Right cardiac atrium (tissue), 5 donors: ENCODE measurements around the gene OCA2. TPM values are rescaled to one million over a fixed set of nuclear protein-coding genes. Genes with fewer than 3 reads are reported as not detected.

ENCODE experiments used
- ATAC-seq, 2 donors: fragments of 200-7000 bp; cut with Tn5 transposase; one replicate each; pipeline versions ENCODE4 v1.8.0 to v1.9.1; 2020; ENCODE audit warnings: moderate library complexity in 2 of 2, mild to moderate bottlenecking in 1 of 2
- DNase-seq, 3 donors: peaks; one replicate each; pipeline ENCODE4 v3.0.0-alpha.2; 2020
- H3K27ac ChIP-seq: one replicate; pipeline ENCODE4 v1.5.1; 2013; ENCODE audit warnings: mild to moderate bottlenecking, low read length, control low read depth, moderate library complexity
- H3K27me3 ChIP-seq: one replicate; pipeline ENCODE4 v1.6.1; 2013; ENCODE audit not compliant: control insufficient read depth, insufficient read depth
- H3K4me1 ChIP-seq: one replicate; pipeline ENCODE4 v1.6.1; 2013; ENCODE audit warnings: low read length; ENCODE audit not compliant: control insufficient read depth, insufficient read depth
- H3K4me3 ChIP-seq: one replicate; pipeline ENCODE4 v1.5.1; 2013; ENCODE audit warnings: low read length, control low read depth
- H3K9me3 ChIP-seq: one replicate; pipeline ENCODE4 v1.6.1; 2013; ENCODE audit warnings: low read length; ENCODE audit not compliant: control insufficient read depth
- WGBS: extraction: QIAGEN DNeasy Blood & Tissue Kit; methylation state at CpG from one replicate; pipeline ENCODE4 v1.1.7; 2013; 5-methylcytosine and 5-hydroxymethylcytosine counted together
- intact Hi-C, 4 donors: fragments of 100-400 bp; cut with DNase I; formaldehyde crosslinking; loops; one replicate each; pipeline versions ENCODE4 v1.11.0 to v1.14.0; 2022 to 2023
- polyA plus RNA-seq: library from polyadenylated mRNA; stranded (reverse); fragments of 200-250 nt; gene quantifications from one replicate; pipeline ENCODE4 v1.2.3, GENCODE V29; 2013
- total RNA-seq, 4 donors: library from RNA; stranded (reverse); fragmentation: NEBNext Ultra II Directional; extraction: Animal tissue kit (Norgen Biotek cat#: 25700); gene quantifications; one replicate each; pipeline ENCODE4 v1.2.1, GENCODE V29; 2021
- donor health status: healthy with polysubstance abuse.
- donor health status: DM: no; HTN: yes; CAD: no.
- donor health status: DM: no; HTN: no; CAD: no.
- donor health status: DM: no; HTN: yes; CAD: no; lungs with severe emphysema.
- donor health status: DM: yes; HTN: yes; CAD: no.

OCA2 gene
- total and polyA plus RNA-seq, 5 donors, result 0.29 to 1.2 (median 0.50) TPM

DNA sequence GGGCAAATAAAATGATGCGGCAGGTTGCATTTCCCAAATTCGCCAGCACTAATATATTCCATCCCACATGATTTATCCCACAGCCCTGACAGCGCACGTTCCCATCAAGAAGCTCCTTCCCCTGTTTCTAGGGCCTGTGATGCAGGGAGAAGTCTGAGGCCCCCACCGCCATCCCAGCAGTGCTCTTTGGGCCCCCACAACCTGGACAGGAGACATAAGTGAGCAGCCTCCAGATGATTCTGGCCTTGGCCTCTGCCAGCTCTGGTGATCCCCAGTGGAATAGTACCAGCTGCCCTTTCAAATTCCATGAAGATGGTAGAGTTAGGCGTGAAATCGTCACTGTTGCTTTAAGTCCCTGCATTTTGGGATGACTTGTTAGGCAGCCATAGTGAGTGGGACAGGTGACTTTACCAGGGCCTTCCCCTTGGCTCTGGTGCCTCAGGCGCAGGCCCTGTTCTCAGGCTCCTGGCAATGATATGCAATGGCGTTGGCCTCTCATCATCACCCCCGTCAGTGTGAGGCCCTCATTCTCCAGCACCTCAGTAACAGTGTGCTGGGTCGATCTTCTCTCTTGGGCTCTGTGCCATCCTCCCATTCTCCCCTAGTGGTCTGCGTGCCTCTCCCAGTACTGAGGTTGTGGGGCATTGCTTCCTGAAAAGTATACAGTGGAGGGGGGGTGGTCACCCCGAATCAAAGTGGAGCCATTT is 263.7 kb downstream of the OCA2 start:
- intact Hi-C loops, result no loop called here
- H3K9me3 ChIP-seq, result no peaks in the 10 kb centered on the region
- DNase-seq (no peak), ATAC-seq (no peak)
- H3K27me3 ChIP-seq, result no peaks in the 10 kb centered on the region
- no peak overlapping the region for H3K27ac ChIP-seq
- WGBS, result 80% methylated on average over 13 of the region's 13 CpGs
- H3K4me1 ChIP-seq, result no peaks in the 10 kb centered on the region
- no peak overlapping the region for H3K4me3 ChIP-seq

DNA sequence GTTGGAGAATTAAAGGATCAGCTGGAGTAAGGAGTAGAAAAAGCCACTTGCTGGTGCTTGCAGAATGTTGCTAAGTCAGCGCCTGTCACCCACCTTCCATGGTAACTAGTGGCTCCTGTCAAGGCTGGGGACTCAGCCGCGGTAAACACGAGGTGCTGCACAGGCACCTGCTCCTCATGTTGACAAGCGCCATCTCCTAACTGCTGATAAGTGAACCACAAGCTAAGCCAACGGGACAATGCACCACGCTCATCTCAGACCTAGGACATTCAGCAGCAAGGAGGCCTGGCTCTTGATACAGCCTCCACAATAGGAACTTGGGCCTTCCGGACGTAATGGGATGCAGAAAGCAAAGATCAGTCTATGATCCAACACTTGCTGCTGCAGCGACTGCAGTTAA is 264.4 kb downstream of the OCA2 start:
- Histone ChIP-seq H3K9me3 (no peaks in the 10 kb centered on the region), H3K27me3 (no peaks in the 10 kb centered on the region), H3K4me3 (no peak overlapping the region), H3K4me1 (no peaks in the 10 kb centered on the region), H3K27ac (no peak overlapping the region)
- WGBS, result 84% methylated on average over 10 of the region's 10 CpGs
- ATAC-seq (no peak), DNase-seq (no peak)
- intact Hi-C loops, result no loop called here

GRCh38 chr15:27833974-27834373 is 265.1 kb downstream of the OCA2 start:
- Histone ChIP-seq H3K4me1 (no peaks in the 10 kb centered on the region), H3K27me3 (no peaks in the 10 kb centered on the region), H3K4me3 (no peak overlapping the region), H3K9me3 (no peaks in the 10 kb centered on the region), H3K27ac (no peak overlapping the region)
- 65% methylated on average over 2 of the region's 2 CpGs for WGBS
- ATAC-seq (no peak), DNase-seq (no peak)
- intact Hi-C loops, result no loop called here

GRCh38 chr15:27833178-27833577 is 265.9 kb downstream of the OCA2 start:
- intact Hi-C loops, result no loop called here
- Histone ChIP-seq H3K4me3 (no peak overlapping the region), H3K4me1 (no peaks in the 10 kb centered on the region), H3K27me3 (no peaks in the 10 kb centered on the region), H3K9me3 (no peaks in the 10 kb centered on the region), H3K27ac (no peak overlapping the region)
- DNase-seq (no peak), ATAC-seq (no peak)
- WGBS, result 79% methylated on average over 4 of the region's 4 CpGs

- 88% methylated on average over 7 of the region's 7 CpGs for WGBS
- no peak for DNase-seq
- H3K27ac ChIP-seq, result no peak overlapping the region
- peak in 1 of 2 donors; percentile 22 for ATAC-seq
- no peaks in the 10 kb centered on the region for H3K9me3 ChIP-seq
- H3K4me1 ChIP-seq, result no peaks in the 10 kb centered on the region
- H3K4me3 ChIP-seq, result no peak overlapping the region
- intact Hi-C loops, result no loop called here
- no peaks in the 10 kb centered on the region for H3K27me3 ChIP-seq
Observed at GRCh38 chr15:27832237-27832596, 266.9 kb downstream of the OCA2 start.

GRCh38 chr15:27831384-27832236 is 267.5 kb downstream of the OCA2 start:
- no peak overlapping the region for H3K27ac ChIP-seq
- no peaks in the 10 kb centered on the region for H3K27me3 ChIP-seq
- ATAC-seq, result no peak
- H3K4me1 ChIP-seq, result no peaks in the 10 kb centered on the region
- WGBS, result 71% methylated on average over 28 of the region's 28 CpGs
- H3K4me3 ChIP-seq, result no peak overlapping the region
- intact Hi-C loops, result no loop called here
- no peak for DNase-seq
- no peaks in the 10 kb centered on the region for H3K9me3 ChIP-seq

- ATAC-seq (no peak), DNase-seq (no peak)
- no peaks in the 10 kb centered on the region for H3K4me1 ChIP-seq
- 52% methylated on average over 10 of the region's 10 CpGs for WGBS
- H3K9me3 ChIP-seq, result no peaks in the 10 kb centered on the region
- H3K27ac ChIP-seq, result no peak overlapping the region
- intact Hi-C loops, result no loop called here
- H3K27me3 ChIP-seq, result no peaks in the 10 kb centered on the region
- no peak overlapping the region for H3K4me3 ChIP-seq
Observed at GRCh38 chr15:27828746-27829145, 270.4 kb downstream of the OCA2 start.

GRCh38 chr15:27826902-27827714 is 272.0 kb downstream of the OCA2 start:
- H3K27ac ChIP-seq, result no peak overlapping the region
- H3K4me3 ChIP-seq, result no peak overlapping the region
- no peaks in the 10 kb centered on the region for H3K9me3 ChIP-seq
- intact Hi-C loops, result no loop called here
- H3K27me3 ChIP-seq, result no peaks in the 10 kb centered on the region
- DNase-seq (no peak), ATAC-seq (no peak)
- 51% methylated on average over 15 of the region's 15 CpGs for WGBS
- H3K4me1 ChIP-seq, result no peaks in the 10 kb centered on the region

DNA sequence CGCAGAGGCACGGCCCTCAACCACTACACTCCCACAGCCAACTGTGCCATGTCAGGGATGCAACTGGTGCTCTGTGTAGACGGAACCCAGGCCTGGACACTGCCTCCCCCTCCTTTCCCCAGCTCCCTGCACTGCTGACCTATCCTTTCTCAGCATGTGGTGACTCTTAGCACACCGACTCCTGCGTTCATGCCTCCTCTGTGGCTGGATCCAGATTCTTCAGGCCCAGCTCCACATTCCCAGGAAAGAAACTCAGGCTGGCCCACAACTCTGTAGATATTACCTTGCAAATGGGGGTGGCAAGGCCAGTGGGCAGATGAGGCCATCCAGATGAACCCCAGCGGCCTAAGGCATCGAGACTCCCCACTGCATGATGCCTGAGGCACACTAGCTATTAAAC is 272.7 kb downstream of the OCA2 start:
- intact Hi-C loops, result no loop called here
- ATAC-seq (no peak), DNase-seq (no peak)
- H3K27ac ChIP-seq, result no peak overlapping the region
- no peaks in the 10 kb centered on the region for H3K27me3 ChIP-seq
- H3K4me1 ChIP-seq, result no peaks in the 10 kb centered on the region
- 69% methylated on average over 7 of the region's 7 CpGs for WGBS
- H3K4me3 ChIP-seq, result no peak overlapping the region
- H3K9me3 ChIP-seq, result no peaks in the 10 kb centered on the region

GRCh38 chr15:27824841-27825422 is 274.2 kb downstream of the OCA2 start:
- no peak for DNase-seq
- no peaks in the 10 kb centered on the region for H3K4me1 ChIP-seq
- H3K4me3 ChIP-seq, result no peak overlapping the region
- no peak overlapping the region for H3K27ac ChIP-seq
- ATAC-seq, result no peak
- WGBS, result 84% methylated on average over 10 of the region's 10 CpGs
- intact Hi-C loops, result no loop called here
- no peaks in the 10 kb centered on the region for H3K9me3 ChIP-seq
- no peaks in the 10 kb centered on the region for H3K27me3 ChIP-seq

DNA sequence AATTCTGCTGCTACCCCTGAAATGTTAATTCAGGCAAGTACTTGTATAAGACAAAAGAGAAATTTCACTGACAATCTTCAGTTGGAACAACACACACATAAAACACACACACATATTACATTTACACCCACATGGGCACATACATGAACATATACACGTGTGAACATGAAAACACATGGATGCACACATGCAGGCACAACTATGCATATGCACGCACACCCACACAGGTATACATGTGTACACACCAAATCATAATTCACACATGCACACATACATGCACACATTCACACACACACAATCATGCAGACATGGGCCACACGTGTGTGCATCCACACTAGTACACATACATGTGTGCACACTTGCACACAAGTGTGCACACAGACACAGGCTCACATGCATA is 277.8 kb downstream of the OCA2 start:
- intact Hi-C loops, result no loop called here
- Histone ChIP-seq H3K27me3 (no peaks in the 10 kb centered on the region), H3K4me1 (no peaks in the 10 kb centered on the region), H3K4me3 (no peak overlapping the region), H3K27ac (no peak overlapping the region), H3K9me3 (no peaks in the 10 kb centered on the region)
- 59% methylated on average over 3 of the region's 3 CpGs for WGBS
- ATAC-seq (no peak), DNase-seq (no peak)
